Measurements from ENCODE around the gene GANC.

GRCh38 chr15:42355291-42355690, 82.3 kb downstream of the GANC start:
- TF ChIP-seq, protein P1, sequence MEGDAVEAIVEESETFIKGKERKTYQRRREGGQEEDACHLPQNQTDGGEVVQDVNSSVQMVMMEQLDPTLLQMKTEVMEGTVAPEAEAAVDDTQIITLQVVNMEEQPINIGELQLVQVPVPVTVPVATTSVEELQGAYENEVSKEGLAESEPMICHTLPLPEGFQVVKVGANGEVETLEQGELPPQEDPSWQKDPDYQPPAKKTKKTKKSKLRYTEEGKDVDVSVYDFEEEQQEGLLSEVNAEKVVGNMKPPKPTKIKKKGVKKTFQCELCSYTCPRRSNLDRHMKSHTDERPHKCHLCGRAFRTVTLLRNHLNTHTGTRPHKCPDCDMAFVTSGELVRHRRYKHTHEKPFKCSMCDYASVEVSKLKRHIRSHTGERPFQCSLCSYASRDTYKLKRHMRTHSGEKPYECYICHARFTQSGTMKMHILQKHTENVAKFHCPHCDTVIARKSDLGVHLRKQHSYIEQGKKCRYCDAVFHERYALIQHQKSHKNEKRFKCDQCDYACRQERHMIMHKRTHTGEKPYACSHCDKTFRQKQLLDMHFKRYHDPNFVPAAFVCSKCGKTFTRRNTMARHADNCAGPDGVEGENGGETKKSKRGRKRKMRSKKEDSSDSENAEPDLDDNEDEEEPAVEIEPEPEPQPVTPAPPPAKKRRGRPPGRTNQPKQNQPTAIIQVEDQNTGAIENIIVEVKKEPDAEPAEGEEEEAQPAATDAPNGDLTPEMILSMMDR (IDR thresholded peaks at IDR 0.05) = no peak
- TF ChIP-seq POLR2A (IDR thresholded peaks at IDR 0.05) = no peak

All from stomach (tissue), 4 donors.